AG20443 (cell line): ENCODE data around the gene ZNF805.
A peak's percentile ranks its signal among the peaks of the same experiment; 100 is the strongest.
"Not testable (repeated sequence)": the region's sequence is repeated elsewhere in the genome, so short reads cannot be mapped to it uniquely, and the experiment has no call there.

Experiments
- DNase-seq: peaks from one replicate; pipeline ENCODE4 v3.0.0; 2012; ENCODE audit warnings: low spot score, mixed read lengths

Gene ZNF805

DNA sequence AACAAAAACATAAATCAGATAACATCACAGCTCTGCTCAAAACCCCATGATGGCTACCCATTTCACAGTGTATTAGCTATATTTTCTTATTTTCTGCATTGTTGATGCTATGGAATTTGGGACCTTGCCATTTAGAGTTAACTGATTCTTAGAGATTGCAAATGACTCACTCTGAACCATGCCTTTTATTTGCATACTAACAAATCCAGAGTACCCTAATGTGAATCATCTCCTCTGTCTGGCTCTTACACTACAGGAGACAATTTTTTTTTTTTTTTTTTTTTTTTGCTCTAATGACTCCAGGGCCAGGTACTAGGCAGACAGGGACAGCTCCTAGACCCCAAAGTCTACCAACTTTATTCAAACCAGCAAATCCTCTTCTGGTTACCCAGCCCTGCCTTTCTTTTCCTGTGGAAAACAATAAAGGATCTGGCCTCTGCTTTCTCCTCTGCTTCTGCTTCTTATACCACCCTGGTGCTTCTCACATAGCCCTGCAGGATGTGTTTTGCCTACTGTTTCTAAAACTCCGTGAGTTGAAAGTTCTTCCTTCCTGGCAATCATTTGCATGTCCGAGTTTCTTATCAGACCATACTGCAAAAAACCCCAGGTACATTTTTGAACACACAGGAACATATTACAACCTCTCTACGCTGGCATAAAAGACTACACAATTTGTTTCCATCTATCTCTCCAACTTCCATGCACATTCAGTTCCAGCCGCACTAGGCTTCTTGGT lies 29.3 kb downstream of the ZNF805 start:
- peak; percentile 67 for DNase-seq

GRCh38 chr19:57271280-57271679 lies 30.8 kb downstream of the ZNF805 start:
- no peak for DNase-seq

- DNase-seq, result no peak
Measured at GRCh38 chr19:57273014-57273413, 32.6 kb downstream of the ZNF805 start.

GRCh38 chr19:57276430-57276829 lies 36.0 kb downstream of the ZNF805 start:
- DNase-seq, result no peak

DNA sequence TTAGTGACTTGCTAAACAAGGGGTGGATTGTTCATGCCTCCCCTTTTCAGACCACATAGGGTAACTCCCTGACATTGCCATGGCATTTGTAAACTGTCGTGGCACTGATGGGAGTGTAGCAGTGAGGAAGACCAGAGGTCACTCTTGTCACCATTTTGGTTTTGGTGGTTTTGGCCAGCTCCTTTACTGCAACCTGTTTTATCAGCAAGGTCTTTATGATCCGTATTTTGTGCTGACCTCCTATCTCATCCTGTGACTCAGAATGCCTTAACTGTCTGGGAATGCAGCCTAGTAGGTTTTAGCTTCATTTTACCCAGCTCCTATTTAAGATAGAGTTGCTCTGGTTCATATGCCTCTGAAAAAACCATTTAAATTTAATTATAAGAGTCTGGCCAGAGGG lies 38.0 kb downstream of the ZNF805 start:
- not testable (repeated sequence) for DNase-seq

DNA sequence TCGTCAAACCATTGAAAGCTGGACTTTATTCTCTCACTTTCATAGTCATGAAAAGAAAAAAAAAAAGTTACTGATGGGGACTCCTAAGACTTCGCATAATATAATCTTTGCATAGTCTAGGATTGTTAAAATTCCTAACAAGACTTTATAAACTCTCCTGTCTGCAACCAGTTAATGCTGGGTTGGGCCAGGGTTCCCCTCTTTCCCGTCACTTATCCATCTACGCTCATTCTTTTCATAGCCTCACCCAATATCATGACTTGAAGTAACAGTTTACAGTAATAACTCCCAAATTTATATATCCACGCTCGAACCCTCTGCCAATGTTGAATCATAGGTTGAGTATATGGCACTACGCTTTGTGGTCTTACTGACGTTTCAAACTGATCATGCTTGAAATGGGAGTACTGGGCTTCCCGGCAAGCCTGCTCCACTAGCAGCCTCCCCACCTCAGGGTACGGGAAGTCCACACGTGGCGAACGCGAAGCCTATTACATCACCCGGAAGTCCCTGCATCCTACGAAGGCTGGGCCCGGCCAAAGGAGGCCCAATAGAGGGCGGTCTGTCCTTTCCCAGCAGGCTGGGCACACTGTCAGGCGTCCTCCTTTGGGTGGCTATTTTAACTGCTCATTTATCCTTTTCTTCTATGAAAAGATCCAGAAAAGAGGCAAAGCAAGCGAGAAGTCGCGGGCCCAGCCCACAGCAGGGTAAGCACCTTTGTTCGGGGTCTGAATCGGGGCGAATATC lies 39.2 kb downstream of the ZNF805 start:
- peak; percentile 96 for DNase-seq

DNA sequence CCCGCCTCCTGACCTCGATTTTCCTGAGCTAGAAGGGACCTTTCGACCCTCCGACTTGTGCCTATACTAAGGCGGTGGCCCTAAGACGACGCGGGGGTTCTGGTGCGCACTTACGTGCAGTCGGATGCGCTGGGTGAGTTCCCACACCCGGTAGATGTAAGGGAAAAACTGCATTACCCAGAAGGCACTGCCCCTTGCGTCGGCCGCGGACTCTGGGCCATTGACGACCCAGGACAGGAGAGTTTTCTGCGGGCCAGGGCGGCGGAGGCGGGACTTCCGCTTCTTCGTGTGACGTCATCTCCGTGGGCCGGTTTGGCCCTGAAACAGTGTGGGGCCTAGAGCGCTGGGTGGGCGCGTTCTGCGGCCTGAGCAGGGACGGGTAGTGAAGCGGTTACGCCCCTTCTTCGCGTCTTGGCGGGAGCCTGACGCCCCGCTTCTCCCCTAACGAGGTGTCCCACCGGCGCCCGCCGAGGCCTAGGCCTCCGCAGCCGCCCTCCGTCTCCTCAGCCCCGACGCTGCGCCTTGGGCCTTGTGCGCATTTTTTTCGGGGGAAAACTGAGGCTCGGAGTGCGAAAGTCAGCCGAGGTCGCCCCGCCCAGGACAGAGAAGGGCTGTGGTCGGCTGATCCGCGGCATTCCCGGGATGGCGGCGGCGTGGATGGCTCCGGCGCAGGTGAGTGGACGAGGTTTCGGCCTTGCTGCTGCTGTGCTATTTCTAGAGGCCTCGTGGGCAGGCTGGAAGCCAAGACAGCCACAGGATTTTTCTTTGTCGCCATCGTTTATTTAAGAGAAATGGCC lies 39.9 kb downstream of the ZNF805 start, which contains the start of gene ZNF460:
Gene ZNF460 (plus strand): TSS at position 321 of the 797 bp plus-strand sequence. CDS start 322 bp downstream, at position 643.
- peak; percentile 98 for DNase-seq

- DNase-seq, result no peak
Measured at GRCh38 chr19:57280962-57281400, 40.5 kb downstream of the ZNF805 start.

- no peak for DNase-seq
Measured at GRCh38 chr19:57282011-57282643, 41.7 kb downstream of the ZNF805 start.

DNA sequence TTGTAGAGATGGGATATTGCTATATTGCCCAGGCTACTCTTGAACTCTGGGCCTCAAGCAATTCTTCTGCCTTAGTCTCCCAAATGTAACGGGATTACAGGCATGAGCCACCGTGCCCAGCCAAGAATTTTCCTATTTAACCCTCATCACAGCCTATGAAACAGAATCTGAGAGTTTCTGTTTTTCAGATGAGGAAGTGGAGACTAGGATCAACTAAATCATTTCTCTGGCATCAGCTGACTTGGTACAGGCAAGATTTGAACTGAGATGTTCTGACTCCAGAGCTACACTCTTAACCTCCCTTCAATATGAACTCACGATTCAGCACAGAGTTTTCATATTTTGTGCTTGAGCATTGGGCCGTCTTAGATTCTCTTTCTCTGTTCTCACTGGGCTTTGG lies 47.9 kb downstream of the ZNF805 start:
- no peak for DNase-seq

DNA sequence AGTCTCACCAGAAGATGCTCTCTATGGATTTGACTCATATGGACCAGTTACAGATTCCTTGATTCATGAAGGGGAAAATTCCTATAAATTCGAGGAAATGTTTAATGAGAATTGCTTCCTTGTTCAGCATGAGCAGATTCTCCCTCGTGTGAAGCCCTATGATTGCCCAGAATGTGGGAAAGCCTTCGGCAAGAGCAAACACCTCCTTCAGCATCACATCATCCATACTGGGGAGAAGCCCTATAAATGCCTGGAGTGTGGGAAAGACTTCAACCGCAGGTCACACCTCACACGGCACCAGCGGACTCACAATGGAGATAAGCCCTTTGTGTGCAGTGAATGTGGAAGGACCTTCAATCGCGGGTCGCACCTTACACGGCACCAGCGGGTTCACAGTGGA lies 50.5 kb downstream of the ZNF805 start:
- DNase-seq, result no peak

GRCh38 chr19:57292547-57292946 lies 52.1 kb downstream of the ZNF805 start:
- no peak for DNase-seq

- DNase-seq, result no peak
Measured at GRCh38 chr19:57293719-57294118, 53.3 kb downstream of the ZNF805 start.

GRCh38 chr19:57302020-57302465 lies 61.6 kb downstream of the ZNF805 start:
- DNase-seq, result peak; percentile 61

- DNase-seq, result no peak
Measured at GRCh38 chr19:57302727-57303401, 62.4 kb downstream of the ZNF805 start.
